ENCODE measurements around the gene CDC14B. TPM values are rescaled to one million over a fixed set of nuclear protein-coding genes. Genes with fewer than 3 reads are reported as not detected.

Gene CDC14B
- total RNA-seq, 1 experiment from 2014 or later, result 28.4 TPM

- no peaks in the 10 kb centered on the region for H3K79me1 ChIP-seq (ENCODE audit: insufficient read depth, low read depth, low read length, poor library complexity, severe bottlenecking)
- no peaks in the 10 kb centered on the region for H3K9me3 ChIP-seq (ENCODE audit: control insufficient read depth, low read depth, low read length)
- no peaks in the 10 kb centered on the region for H4K20me1 ChIP-seq (ENCODE audit: control insufficient read depth, insufficient read depth, insufficient read length)
- no peaks in the 10 kb centered on the region for H3K27me3 ChIP-seq (ENCODE audit: insufficient read depth, low read length)
- H4K5ac ChIP-seq (ENCODE audit: insufficient read length, low read depth, low read length), result no peak overlapping the region
- H3K9ac ChIP-seq (ENCODE audit: extremely low read depth, insufficient read length, low read length), result no peak overlapping the region
- no peak overlapping the region for H3K4me2 ChIP-seq (ENCODE audit: insufficient read depth, insufficient read length, low read length)
- no peak overlapping the region for H3K4ac ChIP-seq (ENCODE audit: low read depth, low read length)
- no peak overlapping the region for H4K91ac ChIP-seq (ENCODE audit: insufficient read length, low read depth, low read length)
- TF ChIP-seq CTCF (conservative IDR thresholded peaks at IDR 0.05), result no peak
- H2BK120ac ChIP-seq (ENCODE audit: low read depth, low read length, poor library complexity, severe bottlenecking), result no peak overlapping the region
- Mint-ChIP-seq H3K4me1 (peaks cover 21 to 25% of the 10 kb centered on the region in 2 experiments), H3K9me3 (no peaks in the 10 kb centered on the region), H3K4me3 (no peak overlapping the region), H3K27ac (peak overlapping the region in 2 of 3 experiments; percentile 25 to 74; a peak in 1 of 7 replicates), H3K27me3 (ENCODE audit: low read depth) (no peaks in the 10 kb centered on the region), H3K36me3 (ENCODE audit: insufficient read depth in 1 of 3, low read depth in 3 of 3) (peaks cover 4 to 8% (median 6%) of the 10 kb centered on the region in 3 experiments)
- H3K27ac ChIP-seq (ENCODE audit: insufficient read length, low read depth, low read length), result no peak overlapping the region
- no peak for DNase-seq
- no peak overlapping the region for H2AFZ ChIP-seq (ENCODE audit: low read length)
- H2BK15ac ChIP-seq (ENCODE audit: low read depth, low read length), result no peak overlapping the region
- H3K23ac ChIP-seq (ENCODE audit: insufficient read length, low read depth, low read length), result no peak overlapping the region
- no peak overlapping the region for H3K18ac ChIP-seq (ENCODE audit: insufficient read length, low read depth, low read length)
- H2BK12ac ChIP-seq (ENCODE audit: insufficient read length, low read depth, low read length), result no peak overlapping the region
- peak overlapping the region; percentile 25; the same call in 1 of the 2 replicates for H3K14ac ChIP-seq (ENCODE audit: insufficient read depth, low read length)
- no peak overlapping the region for H3K56ac ChIP-seq (ENCODE audit: insufficient read length, low read depth, low read length)
- no CpG with 5 or more reads among the region's 55 CpGs for WGBS (ENCODE audit: extremely low coverage, insufficient read length, low lambda C conversion rate)
- H3K23me2 ChIP-seq (ENCODE audit: insufficient read length, low read depth, low read length, poor library complexity, severe bottlenecking), result no peaks in the 10 kb centered on the region
- H3T11ph ChIP-seq (ENCODE audit: low read length), result no peak overlapping the region
- H3K79me2 ChIP-seq (ENCODE audit: insufficient read depth, low read length), result no peaks in the 10 kb centered on the region
- H2BK5ac ChIP-seq (ENCODE audit: insufficient read length, low read length), result no peak overlapping the region
- peaks cover 4% of the 10 kb centered on the region; the same call in 1 of the 2 replicates for H3K4me1 ChIP-seq (ENCODE audit: insufficient read depth, low read length)
- no peak overlapping the region for H2BK20ac ChIP-seq (ENCODE audit: low read depth, low read length, poor library complexity, severe bottlenecking)
- H2AK5ac ChIP-seq (ENCODE audit: insufficient read length, low read length), result no peak overlapping the region
- H4K8ac ChIP-seq (replicated peaks; ENCODE audit: insufficient read length, low read depth, low read length), result no peak overlapping the region
These were observed 123.1 kb downstream of the CDC14B start for GRCh38 chr9:96496368-96497116.
